NCI-H510A (cell line): ENCODE data around the gene IGSF21.

Experiments used
- DNase-seq: peaks from one replicate; lab custom pipeline; 2025; lab: John Stamatoyannopoulos, UW

Gene IGSF21

GRCh38 chr1:18119771-18120377, 12.3 kb downstream of the IGSF21 start:
- no peak for DNase-seq

GRCh38 chr1:18120638-18121037, 13.0 kb downstream of the IGSF21 start:
- no peak for DNase-seq

DNA sequence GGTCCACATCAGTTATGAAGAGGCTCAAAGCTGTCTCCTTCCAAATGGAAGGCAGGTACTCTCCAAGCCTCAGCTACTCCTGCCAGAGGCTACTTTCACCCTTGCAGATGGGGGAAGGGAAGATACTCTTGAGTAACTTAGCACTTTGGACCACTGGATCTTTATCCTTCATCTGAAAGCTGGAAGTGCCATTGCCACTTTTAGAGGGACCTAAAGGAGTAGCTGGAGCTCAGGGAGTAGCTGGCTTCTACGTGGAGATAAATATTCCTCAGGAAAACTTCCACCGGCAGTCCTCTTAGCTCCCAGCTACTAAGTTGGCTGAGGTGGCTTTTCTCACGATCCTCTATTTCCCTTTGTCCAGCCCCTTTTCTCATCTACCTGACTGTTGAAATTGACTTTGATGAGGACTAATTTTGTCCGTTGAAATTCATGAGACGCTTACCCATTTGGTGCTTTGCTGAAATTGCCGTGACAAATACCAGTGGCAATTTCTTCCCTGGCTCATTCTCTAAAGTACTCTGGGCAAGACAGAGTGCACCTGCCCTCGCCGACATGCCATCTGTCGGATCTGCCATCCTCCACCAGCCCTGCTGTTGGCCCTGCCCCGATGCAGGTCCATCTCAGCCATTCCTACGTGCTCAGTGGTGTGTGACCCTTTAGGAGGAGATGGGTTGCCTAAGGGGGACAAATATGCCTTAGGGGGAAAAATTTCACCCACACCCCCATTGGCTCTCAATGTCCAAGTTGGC, 13.6 kb downstream of the IGSF21 start:
- no peak for DNase-seq

- DNase-seq: no peak
Measured at GRCh38 chr1:18123467-18123992, 15.9 kb downstream of the IGSF21 start.

DNA sequence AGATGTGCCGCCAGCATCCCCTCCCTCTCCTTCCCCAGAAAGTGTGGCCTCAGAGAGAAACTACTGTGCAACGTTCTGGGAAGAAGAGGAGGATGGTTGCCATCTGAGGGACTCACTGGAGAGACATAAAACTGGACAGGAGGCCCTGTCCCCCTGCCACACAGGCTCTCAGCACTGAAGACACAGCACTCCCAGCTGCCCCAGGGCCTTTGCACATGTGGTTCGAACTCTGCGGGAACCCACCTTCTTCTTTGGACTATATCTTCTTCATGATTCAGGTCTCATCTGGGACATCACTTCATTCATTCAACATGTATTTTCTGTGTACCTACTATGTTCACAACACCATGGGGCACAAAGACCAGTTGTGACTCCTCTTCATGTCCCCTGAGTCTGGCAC, 17.4 kb downstream of the IGSF21 start:
- no peak for DNase-seq

- peak; percentile 14 for DNase-seq
Measured at GRCh38 chr1:18126616-18127015, 19.0 kb downstream of the IGSF21 start.

DNA sequence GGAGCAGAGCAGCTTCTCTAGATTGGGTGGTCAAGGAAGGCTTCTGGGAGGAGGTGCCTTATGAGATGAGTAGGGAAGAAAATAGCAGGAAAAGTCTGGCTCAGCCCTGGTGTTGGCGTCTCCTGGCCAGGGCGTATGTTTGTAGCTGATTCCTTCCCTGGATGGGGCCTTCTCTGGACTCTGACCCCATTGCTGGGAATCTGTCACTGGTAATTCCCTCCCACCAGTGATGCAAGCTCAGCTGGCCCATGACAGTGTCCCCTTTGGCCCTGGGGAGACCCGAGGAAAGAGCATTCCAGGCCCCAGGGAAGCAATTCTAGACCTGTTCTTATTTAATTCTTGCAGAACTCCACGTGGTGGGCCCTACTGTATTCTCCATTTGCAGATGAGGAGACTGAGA, 20.7 kb downstream of the IGSF21 start:
- no peak for DNase-seq

DNA sequence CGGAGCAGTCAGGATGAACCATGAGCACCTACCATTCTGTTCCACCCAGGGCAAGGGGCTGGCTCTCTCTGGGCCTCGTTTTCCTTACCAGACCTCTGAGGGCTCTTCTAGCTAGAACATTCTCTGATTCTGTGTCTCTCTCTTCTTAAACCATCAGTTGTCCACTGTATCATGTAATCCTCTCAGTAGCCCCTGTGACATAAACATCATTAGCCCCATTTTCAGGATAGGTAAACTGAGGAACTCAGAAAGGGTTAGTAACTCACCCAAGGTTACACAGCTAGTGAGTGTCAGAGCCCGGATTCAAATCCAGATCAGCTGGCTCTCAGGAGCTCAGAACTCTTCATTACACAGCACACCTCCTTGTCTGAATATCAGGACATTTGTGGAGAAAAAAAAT, 22.8 kb downstream of the IGSF21 start:
- DNase-seq: no peak

GRCh38 chr1:18132022-18132710, 24.6 kb downstream of the IGSF21 start:
- DNase-seq: no peak

DNA sequence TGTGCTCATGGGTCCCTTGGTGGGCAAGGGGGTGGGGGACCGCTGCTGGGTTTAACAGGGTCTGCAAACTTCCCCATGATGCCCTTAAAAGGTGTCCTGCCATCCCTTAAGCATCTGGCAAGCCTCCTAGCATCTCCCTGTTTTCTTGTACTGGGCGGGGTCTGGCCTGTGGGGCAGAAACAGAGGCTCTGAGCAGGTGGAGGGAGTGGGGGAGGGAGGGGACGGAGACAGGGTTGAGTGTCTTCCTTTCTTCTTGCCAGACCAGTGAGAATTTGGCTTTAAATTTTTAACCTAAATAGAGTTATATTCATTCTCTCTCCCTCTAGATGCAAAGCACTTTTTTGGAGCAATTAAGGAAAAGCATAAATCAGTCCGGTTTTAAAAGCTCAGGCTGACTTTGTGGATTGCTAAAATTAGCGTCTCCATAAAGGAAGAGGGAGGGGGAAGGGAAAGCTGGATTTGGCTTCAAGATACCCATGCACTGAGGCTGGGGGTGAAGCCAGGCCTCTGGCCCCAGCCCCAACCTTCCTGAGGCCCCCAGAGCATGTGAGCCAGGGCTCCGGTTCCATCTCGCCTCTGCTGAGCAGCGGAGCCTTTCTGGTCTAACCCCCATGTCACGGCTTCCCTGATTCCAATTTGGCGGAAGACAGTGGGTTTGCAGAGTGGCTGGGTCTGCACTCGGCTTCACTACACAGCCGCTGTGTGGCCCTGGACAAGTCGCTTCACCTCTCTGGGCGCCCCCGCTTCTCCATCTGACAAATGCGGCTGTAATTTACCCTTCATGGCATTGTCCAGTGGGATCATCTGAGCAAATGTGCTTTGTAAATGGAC, 25.3 kb downstream of the IGSF21 start:
- DNase-seq: no peak

DNA sequence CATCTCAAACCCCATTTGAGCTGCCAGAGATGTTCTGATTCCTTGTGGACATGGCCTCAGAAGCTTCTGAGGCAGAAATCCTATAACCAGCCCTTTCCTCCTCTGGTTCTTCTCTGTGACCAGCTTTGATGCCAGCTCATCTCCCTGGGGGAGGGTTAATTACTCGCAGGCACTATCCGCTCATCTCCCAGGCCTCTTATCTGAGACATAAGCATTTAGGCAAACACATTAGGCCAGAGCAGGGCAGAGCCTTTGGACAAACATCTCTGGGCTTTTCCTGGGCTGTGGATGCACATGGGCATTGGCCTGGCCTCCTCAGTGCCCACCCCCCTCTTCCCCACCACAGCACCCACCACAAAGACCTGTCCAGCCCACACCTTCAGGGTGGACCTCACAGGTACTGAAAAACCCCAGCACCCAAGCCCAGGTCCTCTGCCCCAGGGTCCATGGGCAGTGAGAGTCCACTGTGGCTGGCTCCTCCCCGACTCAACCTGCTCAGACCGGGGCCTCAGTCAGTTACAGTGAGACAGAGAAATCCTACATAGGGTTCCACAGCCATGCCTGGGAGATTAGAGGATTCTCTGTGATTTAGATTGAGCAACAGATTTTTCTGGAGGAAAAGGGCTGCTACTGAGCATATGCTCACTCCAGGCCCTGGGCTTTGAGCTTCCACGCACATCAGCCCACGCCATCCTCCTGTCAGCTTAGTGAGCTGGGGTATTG, 26.9 kb downstream of the IGSF21 start:
- DNase-seq: no peak

DNA sequence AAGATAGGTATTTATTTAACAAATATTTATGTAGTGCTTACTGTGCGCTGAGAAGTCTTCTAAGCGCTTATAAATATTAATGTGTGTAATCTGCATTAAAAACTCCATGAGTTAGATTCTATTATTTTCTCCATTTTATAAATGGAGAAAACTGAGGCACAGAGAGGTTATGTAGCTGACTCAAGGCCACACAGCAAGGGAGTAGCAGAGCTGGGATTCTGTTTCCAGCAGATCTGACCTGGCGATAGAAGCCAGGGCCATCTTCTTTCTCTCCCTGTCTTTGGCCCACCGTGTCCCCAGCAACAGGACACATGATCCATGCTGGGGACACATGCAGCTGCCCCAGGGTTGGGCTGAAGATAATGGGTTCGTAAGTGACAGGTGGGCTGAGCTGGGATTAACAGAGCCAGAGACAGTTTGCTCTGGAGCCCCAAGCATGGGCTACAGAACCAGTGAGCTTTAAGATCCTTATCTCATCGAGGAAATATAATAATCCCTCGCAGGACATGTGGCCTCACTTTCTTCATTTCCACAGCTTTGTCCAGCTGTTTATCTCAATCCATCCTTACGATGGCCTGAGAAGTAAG, 30.3 kb downstream of the IGSF21 start:
- DNase-seq: no peak

- no peak for DNase-seq
Measured at GRCh38 chr1:18139198-18139981, 31.8 kb downstream of the IGSF21 start.

DNA sequence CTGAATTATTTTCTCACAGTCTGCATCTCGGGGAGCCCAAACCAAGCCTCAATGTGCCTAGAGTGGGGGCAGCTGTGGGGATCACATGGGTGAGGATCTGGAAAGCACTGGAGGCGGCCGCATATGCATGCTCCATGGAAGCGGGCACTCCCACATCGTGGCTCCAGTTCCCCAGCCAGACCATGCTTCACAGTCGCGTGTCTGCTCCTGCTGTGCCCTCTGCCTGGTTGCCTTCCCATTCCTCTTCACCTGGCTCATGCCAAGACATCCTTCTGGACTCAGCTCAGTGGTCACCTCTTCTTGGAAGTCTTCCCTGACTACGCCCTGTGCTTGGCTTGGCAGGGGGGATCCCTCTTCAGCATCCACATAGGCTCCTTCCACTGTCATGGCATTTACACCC, 32.8 kb downstream of the IGSF21 start:
- no peak for DNase-seq

DNA sequence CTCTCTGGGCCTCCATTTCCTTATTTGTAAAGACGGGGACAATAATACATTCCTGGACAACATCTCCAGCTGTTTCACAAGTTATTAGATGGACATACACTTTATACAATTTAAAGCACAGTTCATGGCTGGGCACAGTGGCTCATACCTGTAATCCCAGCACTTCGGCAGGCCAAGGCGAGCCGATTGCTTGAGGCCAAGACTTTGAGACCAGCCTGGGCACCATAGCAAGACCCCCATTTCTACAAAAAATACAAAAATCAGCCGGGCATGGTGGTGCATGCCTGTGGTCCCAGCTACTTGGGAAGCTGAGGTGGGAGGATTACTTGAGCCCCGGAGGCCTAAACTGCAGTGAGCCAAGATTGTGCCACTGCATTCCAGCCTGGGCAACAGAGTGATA, 34.1 kb downstream of the IGSF21 start:
- DNase-seq: no peak

- no peak for DNase-seq
Measured at GRCh38 chr1:18142471-18142870, 34.9 kb downstream of the IGSF21 start.

DNA sequence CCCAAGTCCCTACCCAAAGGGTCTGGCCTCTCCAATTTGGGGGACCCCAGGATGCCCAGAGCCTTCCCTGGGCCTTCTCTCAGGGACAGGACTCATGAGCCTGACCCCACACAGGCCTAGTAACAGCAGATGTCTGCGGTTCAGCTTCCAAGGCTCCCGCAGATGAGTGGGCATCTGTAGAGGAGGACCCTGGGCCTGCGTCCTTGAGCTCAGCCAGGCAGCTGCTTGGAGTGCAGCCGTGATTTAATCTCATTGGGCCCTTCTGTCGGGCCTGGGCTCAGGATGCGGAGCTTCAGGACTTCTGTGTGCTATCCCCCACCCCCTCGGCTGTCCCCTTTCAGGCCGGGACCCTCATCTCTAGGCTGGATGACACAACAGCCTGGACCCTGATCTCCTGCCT, 35.4 kb downstream of the IGSF21 start:
- no peak for DNase-seq

- DNase-seq: no peak
Measured at GRCh38 chr1:18144062-18144461, 36.5 kb downstream of the IGSF21 start.

GRCh38 chr1:18144916-18145647, 37.5 kb downstream of the IGSF21 start:
- no peak for DNase-seq
